Ishikawa (cell line): ENCODE data around the gene PLEKHJ1.

ENCODE experiments used
- CEBPB ChIP-seq: IDR thresholded peaks from 2 replicates; pipeline ENCODE4 v1.6.1; 2012
- CREB1 ChIP-seq: IDR thresholded peaks from 2 replicates; pipeline ENCODE4 v1.6.1; 2012; ENCODE audit warnings: low read depth
- EGR1 ChIP-seq: IDR thresholded peaks from 2 replicates; pipeline ENCODE4 v1.6.1; 2012
- EP300 ChIP-seq: IDR thresholded peaks from 2 replicates; pipeline ENCODE4 v1.6.1; 2012; ENCODE audit warnings: borderline replicate concordance
- FOXM1 ChIP-seq: IDR thresholded peaks from 2 replicates; pipeline ENCODE4 v1.6.1; 2012; ENCODE audit warnings: low read depth, borderline replicate concordance
- MAX ChIP-seq: IDR thresholded peaks from 2 replicates; pipeline ENCODE4 v1.6.1; 2012
- NFIC ChIP-seq: IDR thresholded peaks from 2 replicates; pipeline ENCODE4 v1.6.1; 2012
- RAD21 ChIP-seq: IDR thresholded peaks from 2 replicates; pipeline ENCODE4 v1.6.1; 2012; ENCODE audit warnings: low read depth
- TAF1 ChIP-seq: IDR thresholded peaks from 2 replicates; pipeline ENCODE4 v1.6.1; 2012; ENCODE audit warnings: low read depth, mild to moderate bottlenecking
- TCF12 ChIP-seq: IDR thresholded peaks from 2 replicates; pipeline ENCODE4 v1.6.1; 2012; ENCODE audit warnings: low read depth
- TEAD4 ChIP-seq: IDR thresholded peaks from 2 replicates; pipeline ENCODE4 v1.6.1; 2012
- YY1 ChIP-seq: IDR thresholded peaks from 2 replicates; pipeline ENCODE4 v1.6.1; 2012; ENCODE audit warnings: low read depth
- ZBTB7A ChIP-seq: IDR thresholded peaks from 2 replicates; pipeline ENCODE4 v1.6.1; 2012; ENCODE audit warnings: low read depth
- TF ChIP-seq, protein P1 (sequence below): IDR thresholded peaks from 2 replicates; pipeline ENCODE4 v1.6.1; 2012; ENCODE audit warnings: low read depth, mild to moderate bottlenecking
- TF ChIP-seq, protein P2 (sequence below): IDR thresholded peaks from 2 replicates; pipeline ENCODE4 v1.6.1; 2012

Gene PLEKHJ1

GRCh38 chr19:2270157-2270422 lies 34.0 kb upstream of the PLEKHJ1 start:
- TF ChIP-seq CREB1 (no peak), TAF1 (no peak), MAX (no peak), NFIC (no peak), EP300 (no peak), EGR1 (no peak), ZBTB7A (0 out of 2 replicates have a peak, but pooled peaks have one; percentile 33)

GRCh38 chr19:2269244-2270156 lies 33.4 kb upstream of the PLEKHJ1 start:
- no peak for TF ChIP-seq NFIC
- TF ChIP-seq EP300 = no peak; the same call in 1 of the 2 replicates
- TF ChIP-seq CEBPB = peak; percentile 44; the same call in 1 of the 2 replicates
- TF ChIP-seq YY1 = peak; percentile 99
- 0 out of 2 replicates have a peak, but pooled peaks have one; percentile 7 for TF ChIP-seq CREB1
- TF ChIP-seq, protein P1, sequence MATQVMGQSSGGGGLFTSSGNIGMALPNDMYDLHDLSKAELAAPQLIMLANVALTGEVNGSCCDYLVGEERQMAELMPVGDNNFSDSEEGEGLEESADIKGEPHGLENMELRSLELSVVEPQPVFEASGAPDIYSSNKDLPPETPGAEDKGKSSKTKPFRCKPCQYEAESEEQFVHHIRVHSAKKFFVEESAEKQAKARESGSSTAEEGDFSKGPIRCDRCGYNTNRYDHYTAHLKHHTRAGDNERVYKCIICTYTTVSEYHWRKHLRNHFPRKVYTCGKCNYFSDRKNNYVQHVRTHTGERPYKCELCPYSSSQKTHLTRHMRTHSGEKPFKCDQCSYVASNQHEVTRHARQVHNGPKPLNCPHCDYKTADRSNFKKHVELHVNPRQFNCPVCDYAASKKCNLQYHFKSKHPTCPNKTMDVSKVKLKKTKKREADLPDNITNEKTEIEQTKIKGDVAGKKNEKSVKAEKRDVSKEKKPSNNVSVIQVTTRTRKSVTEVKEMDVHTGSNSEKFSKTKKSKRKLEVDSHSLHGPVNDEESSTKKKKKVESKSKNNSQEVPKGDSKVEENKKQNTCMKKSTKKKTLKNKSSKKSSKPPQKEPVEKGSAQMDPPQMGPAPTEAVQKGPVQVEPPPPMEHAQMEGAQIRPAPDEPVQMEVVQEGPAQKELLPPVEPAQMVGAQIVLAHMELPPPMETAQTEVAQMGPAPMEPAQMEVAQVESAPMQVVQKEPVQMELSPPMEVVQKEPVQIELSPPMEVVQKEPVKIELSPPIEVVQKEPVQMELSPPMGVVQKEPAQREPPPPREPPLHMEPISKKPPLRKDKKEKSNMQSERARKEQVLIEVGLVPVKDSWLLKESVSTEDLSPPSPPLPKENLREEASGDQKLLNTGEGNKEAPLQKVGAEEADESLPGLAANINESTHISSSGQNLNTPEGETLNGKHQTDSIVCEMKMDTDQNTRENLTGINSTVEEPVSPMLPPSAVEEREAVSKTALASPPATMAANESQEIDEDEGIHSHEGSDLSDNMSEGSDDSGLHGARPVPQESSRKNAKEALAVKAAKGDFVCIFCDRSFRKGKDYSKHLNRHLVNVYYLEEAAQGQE = 0 out of 2 replicates have a peak, but pooled peaks have one; percentile 0
- peak; percentile 40; the same call in 1 of the 2 replicates for TF ChIP-seq EGR1
- TF ChIP-seq TEAD4 = peak; percentile 55; the same call in 1 of the 2 replicates
- TF ChIP-seq TCF12 = peak; percentile 76
- TF ChIP-seq FOXM1 = no peak
- no peak for TF ChIP-seq RAD21
- TF ChIP-seq MAX = peak; percentile 73
- TF ChIP-seq ZBTB7A = 0 out of 2 replicates have a peak, but pooled peaks have one; percentile 20
- TF ChIP-seq TAF1 = peak; percentile 100
- TF ChIP-seq, protein P2, sequence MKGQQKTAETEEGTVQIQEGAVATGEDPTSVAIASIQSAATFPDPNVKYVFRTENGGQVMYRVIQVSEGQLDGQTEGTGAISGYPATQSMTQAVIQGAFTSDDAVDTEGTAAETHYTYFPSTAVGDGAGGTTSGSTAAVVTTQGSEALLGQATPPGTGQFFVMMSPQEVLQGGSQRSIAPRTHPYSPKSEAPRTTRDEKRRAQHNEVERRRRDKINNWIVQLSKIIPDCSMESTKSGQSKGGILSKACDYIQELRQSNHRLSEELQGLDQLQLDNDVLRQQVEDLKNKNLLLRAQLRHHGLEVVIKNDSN = peak; percentile 30; the same call in 1 of the 2 replicates

DNA sequence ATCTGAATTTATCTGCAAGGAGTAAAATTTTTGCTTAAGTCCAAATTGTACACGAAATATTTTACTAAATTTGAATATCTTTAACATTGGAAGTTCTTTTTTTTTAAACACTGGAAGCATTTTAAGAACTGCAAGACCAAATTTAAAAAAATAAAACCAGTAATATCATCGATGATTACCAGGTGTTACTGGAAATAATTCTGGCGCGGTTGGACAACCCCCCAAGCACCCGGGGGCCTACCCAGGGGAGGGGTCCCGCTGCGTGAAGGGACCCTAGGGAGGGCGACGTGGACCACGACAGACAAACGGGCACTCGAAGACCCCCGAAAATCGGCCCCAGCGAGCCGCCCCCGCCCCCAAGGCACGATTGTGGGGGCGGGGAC lies 32.7 kb upstream of the PLEKHJ1 start:
- TF ChIP-seq RAD21 (no peak), ZBTB7A (peak; percentile 93), EGR1 (no peak; the same call in 1 of the 2 replicates)

GRCh38 chr19:2268480-2268830 lies 32.3 kb upstream of the PLEKHJ1 start:
- TF ChIP-seq, protein P1 = no peak
- TF ChIP-seq TCF12 (no peak), EGR1 (no peak), CEBPB (no peak), RAD21 (no peak), MAX (no peak), ZBTB7A (no peak), TAF1 (no peak), TEAD4 (no peak), NFIC (no peak), EP300 (no peak), CREB1 (no peak), FOXM1 (no peak), YY1 (no peak)
- TF ChIP-seq, protein P2 = no peak

DNA sequence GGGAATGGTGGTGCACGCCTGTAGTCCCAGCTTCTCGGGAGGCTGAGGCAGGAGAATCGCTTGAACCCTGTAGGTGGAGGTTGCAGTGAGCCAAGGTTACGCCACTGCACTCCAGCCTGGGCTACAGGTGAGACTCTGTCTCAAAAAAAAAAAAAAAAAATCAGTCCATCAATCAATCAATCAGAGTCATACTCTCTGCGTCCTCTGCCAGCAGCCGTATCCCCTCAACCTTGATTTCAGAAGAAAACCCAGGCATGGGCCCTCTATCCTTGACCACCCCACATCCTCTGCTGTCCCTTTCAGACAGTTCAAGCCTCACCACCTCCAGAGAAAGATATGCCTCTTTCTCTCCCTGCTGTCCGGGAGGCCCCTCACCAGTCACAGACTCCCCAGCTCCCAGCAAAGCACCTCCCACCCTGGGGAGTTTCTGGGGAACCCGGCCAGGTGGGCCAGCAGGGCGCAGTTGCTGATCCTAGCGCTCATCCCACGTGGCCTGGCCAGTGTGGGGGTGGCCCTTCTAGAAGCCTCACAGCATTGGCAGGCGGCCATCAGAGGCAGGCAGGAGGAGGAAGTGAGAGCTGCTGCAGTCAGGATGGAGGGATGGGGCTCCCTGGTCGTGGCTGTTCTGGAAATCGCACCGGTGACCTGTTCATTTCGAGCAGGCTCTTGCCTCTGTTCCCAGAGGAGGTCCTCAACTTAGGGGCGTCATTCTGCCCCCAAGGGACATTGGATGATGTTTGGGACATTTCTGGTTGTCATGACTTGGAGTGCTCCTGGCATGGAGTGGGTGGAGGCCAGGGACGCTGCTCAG lies 30.3 kb upstream of the PLEKHJ1 start:
- TF ChIP-seq NFIC (peak; percentile 57), EGR1 (no peak), CEBPB (no peak), TEAD4 (no peak), FOXM1 (no peak), EP300 (no peak), YY1 (no peak), TCF12 (no peak), MAX (peak; percentile 75), CREB1 (no peak), RAD21 (no peak)
- TF ChIP-seq, protein P2 = peak; percentile 75
- TF ChIP-seq, protein P1 = no peak
